GM23338 (cell line): ENCODE data around the gene COBLL1. TPM values are rescaled to one million over a fixed set of nuclear protein-coding genes. Genes with fewer than 3 reads are reported as not detected.

ENCODE experiments used
- ATAC-seq: fragments of 200-7000 bp; cut with Tn5 transposase; 3 replicates; pipeline ENCODE4 v1.9.1; 2020
- DNase-seq: peaks from one replicate; pipeline ENCODE4 v3.0.0-alpha.2; 2015; ENCODE audit warnings: low spot score
- H2AFZ ChIP-seq: fragments of 200-600 bp; sonication (generic); 2 replicates; pipeline ENCODE4 v1.8.0; 2016; ENCODE audit warnings: antibody characterized with exemption, mild to moderate bottlenecking, moderate library complexity
- H3F3A ChIP-seq: fragments of 200-600 bp; sonication (generic); replicated peaks from 2 replicates; pipeline ENCODE4 v1.8.0; 2017; ENCODE audit warnings: antibody characterized with exemption, mixed run types, low read depth
- H3K27ac ChIP-seq: fragments of 200-600 bp; sonication (generic); 2 replicates; pipeline ENCODE4 v1.6.1; 2016; ENCODE audit warnings: low read depth
- H3K27me3 ChIP-seq: fragments of 200-600 bp; sonication (generic); 2 replicates; pipeline ENCODE4 v1.8.0; 2016; ENCODE audit warnings: mild to moderate bottlenecking, mixed run types, moderate library complexity; ENCODE audit not compliant: insufficient read depth
- H3K36me3 ChIP-seq: fragments of 200-600 bp; sonication (generic); 2 replicates; pipeline ENCODE4 v1.8.0; 2016; ENCODE audit warnings: mild to moderate bottlenecking; ENCODE audit not compliant: insufficient read depth
- H3K4me1 ChIP-seq: fragments of 200-600 bp; sonication (generic); 2 replicates; pipeline ENCODE4 v1.8.0; 2016; ENCODE audit warnings: mild to moderate bottlenecking, moderate library complexity; ENCODE audit not compliant: insufficient read depth
- H3K4me2 ChIP-seq: fragments of 200-600 bp; sonication (generic); 2 replicates; pipeline ENCODE4 v1.7.1; 2017; ENCODE audit warnings: mixed run types
- H3K4me3 ChIP-seq: fragments of 200-600 bp; sonication (generic); 2 replicates; pipeline ENCODE4 v1.6.1; 2016; ENCODE audit warnings: mixed run types
- H3K79me2 ChIP-seq: fragments of 200-600 bp; sonication (generic); replicated peaks from 2 replicates; pipeline ENCODE4 v1.8.0; 2017; ENCODE audit warnings: mild to moderate bottlenecking; ENCODE audit not compliant: insufficient read depth
- H3K9me2 ChIP-seq: fragments of 200-600 bp; sonication (generic); 2 replicates; pipeline ENCODE4 v1.8.0; 2017; ENCODE audit not compliant: insufficient read depth
- H4K20me1 ChIP-seq: fragments of 200-600 bp; sonication (generic); replicated peaks from 2 replicates; pipeline ENCODE4 v1.8.0; 2017; ENCODE audit warnings: mild to moderate bottlenecking; ENCODE audit not compliant: insufficient read depth
- H3K27ac Mint-ChIP-seq: 2 replicates; pipeline ENCODE4 v1.8.0; 2020; ENCODE audit warnings: inconsistent platforms, mild to moderate bottlenecking, moderate library complexity, mixed read lengths
- H3K27me3 Mint-ChIP-seq: 3 replicates; pipeline ENCODE4 v1.8.0; 2022; ENCODE audit warnings: low read depth, mild to moderate bottlenecking, moderate library complexity, mixed read lengths, inconsistent platforms; ENCODE audit not compliant: insufficient read depth, poor library complexity
- H3K36me3 Mint-ChIP-seq: 3 replicates; pipeline ENCODE4 v1.8.0; 2021; ENCODE audit warnings: low read depth, mild to moderate bottlenecking, inconsistent platforms, moderate library complexity, mixed read lengths
- H3K4me1 Mint-ChIP-seq: 3 replicates; pipeline ENCODE4 v1.8.0; 2020; ENCODE audit warnings: mild to moderate bottlenecking, inconsistent platforms, mixed read lengths
- H3K4me3 Mint-ChIP-seq: 3 replicates; pipeline ENCODE4 v1.8.0; 2021; ENCODE audit warnings: moderate library complexity, mild to moderate bottlenecking, inconsistent platforms, mixed read lengths
- H3K9me3 Mint-ChIP-seq: 3 replicates; pipeline ENCODE4 v1.8.0; 2020; ENCODE audit warnings: moderate library complexity, mild to moderate bottlenecking, inconsistent platforms, mixed read lengths
- CREB1 ChIP-seq: fragments of 250-450 bp; sonication (Bioruptor Pico); IDR thresholded peaks from 2 replicates; pipeline ENCODE4 v1.5.0; 2020; ENCODE audit warnings: low read depth, mild to moderate bottlenecking, moderate library complexity
- CTCF ChIP-seq, 2 experiments: fragments of 200-600 bp in 1 of 2; sonication (generic) in 1 of 2; conservative IDR thresholded peaks; 2 replicates each; pipeline versions ENCODE4 v1.5.1 to v1.6.1; 2016 to 2017; ENCODE audit warnings: antibody characterized with exemption in 2 of 2, low read depth in 2 of 2, mild to moderate bottlenecking in 2 of 2, moderate library complexity in 1 of 2
- ETS1 ChIP-seq: IDR thresholded peaks from 2 replicates; pipeline ENCODE4 v1.6.1; 2016; ENCODE audit warnings: antibody characterized with exemption
- EZH2phosphoT487 ChIP-seq: fragments of 200-600 bp; sonication (generic); IDR thresholded peaks from one replicate; pipeline ENCODE4 v1.8.1; 2018; ENCODE audit warnings: antibody characterized with exemption; ENCODE audit not compliant: unreplicated experiment
- NANOG ChIP-seq: IDR thresholded peaks from 2 replicates; pipeline ENCODE4 v1.6.1; 2016; ENCODE audit warnings: antibody characterized with exemption, borderline replicate concordance
- REST ChIP-seq: IDR thresholded peaks from one replicate; pipeline ENCODE4 v1.6.1; 2018; ENCODE audit warnings: antibody characterized with exemption; ENCODE audit not compliant: unreplicated experiment
- STAT1 ChIP-seq: IDR thresholded peaks from one replicate; pipeline ENCODE4 v1.6.1; 2016; ENCODE audit warnings: antibody characterized with exemption; ENCODE audit not compliant: unreplicated experiment
- ZNF114 ChIP-seq: fragments of 250-450 bp; sonication (Bioruptor Pico); IDR thresholded peaks from 2 replicates; pipeline ENCODE4 v1.5.0; 2020; ENCODE audit warnings: mild to moderate bottlenecking, moderate library complexity
- ZNF331 ChIP-seq: fragments of 250-450 bp; sonication (Bioruptor Pico); IDR thresholded peaks from 2 replicates; pipeline ENCODE4 v1.5.0; 2020; ENCODE audit warnings: low read depth, mild to moderate bottlenecking, moderate library complexity
- ZNF462 ChIP-seq: fragments of 250-450 bp; sonication (Bioruptor Pico); IDR thresholded peaks from 2 replicates; pipeline ENCODE4 v1.5.0; 2020; ENCODE audit warnings: mild to moderate bottlenecking, moderate library complexity
- polyA plus RNA-seq: library from polyadenylated mRNA; unstranded; fragments of >200 nt; fragmentation: Nextera tagmentation; extraction: Ambion mirVana; gene quantifications from 2 replicates; pipeline ENCODE4 v1.2.1, GENCODE V29; 2016
- total RNA-seq: library from RNA; depleted of rRNA; stranded (reverse); fragments of >200 nt; shearing (Covaris generic); gene quantifications from 2 replicates; pipeline ENCODE4 v1.2.3, GENCODE V29; 2014

The COBLL1 gene
- total and polyA plus RNA-seq, 2 experiments from 2014 or later = 2.9 to 7.4 TPM

- Mint-ChIP-seq H3K4me3 (no peak overlapping the region), H3K4me1 (no peaks in the 10 kb centered on the region; the same call in 1 of the 3 replicates), H3K27ac (no peak overlapping the region), H3K27me3 (no peaks in the 10 kb centered on the region), H3K36me3 (no peaks in the 10 kb centered on the region), H3K9me3 (no peaks in the 10 kb centered on the region)
- Histone ChIP-seq H3F3A (no peaks in the 10 kb centered on the region), H3K27ac (no peak overlapping the region), H3K4me3 (no peak overlapping the region), H3K4me1 (no peaks in the 10 kb centered on the region), H3K9me2 (no peaks in the 10 kb centered on the region), H2AFZ (no peak overlapping the region), H3K79me2 (no peaks in the 10 kb centered on the region), H3K4me2 (no peak overlapping the region), H4K20me1 (no peaks in the 10 kb centered on the region), H3K36me3 (no peaks in the 10 kb centered on the region), H3K27me3 (no peaks in the 10 kb centered on the region)
- ATAC-seq = no peak
- DNase-seq = no peak
- TF ChIP-seq ZNF331 (CRISPR knock-in tag) = no peak
Observed at GRCh38 chr2:164782323-164782722, 59.3 kb downstream of the COBLL1 start.

- no peak overlapping the region for H3K4me3 Mint-ChIP-seq
- ATAC-seq = no peak
- Histone ChIP-seq H3K4me3 (no peak overlapping the region), H3K4me1 (no peaks in the 10 kb centered on the region), H4K20me1 (no peaks in the 10 kb centered on the region), H3K27ac (no peak overlapping the region), H2AFZ (no peak overlapping the region), H3F3A (no peaks in the 10 kb centered on the region), H3K36me3 (no peaks in the 10 kb centered on the region), H3K9me2 (no peaks in the 10 kb centered on the region), H3K79me2 (no peaks in the 10 kb centered on the region), H3K4me2 (no peak overlapping the region), H3K27me3 (no peaks in the 10 kb centered on the region)
- no peaks in the 10 kb centered on the region for H3K9me3 Mint-ChIP-seq
- H3K4me1 Mint-ChIP-seq = no peaks in the 10 kb centered on the region; the same call in 1 of the 3 replicates
- DNase-seq = no peak
- no peaks in the 10 kb centered on the region for H3K36me3 Mint-ChIP-seq
- no peak overlapping the region for H3K27ac Mint-ChIP-seq
- peaks cover under 1% of the 10 kb centered on the region for H3K27me3 Mint-ChIP-seq
- TF ChIP-seq ZNF462 (CRISPR knock-in tag) (no peak), ZNF331 (CRISPR knock-in tag) (no peak), EZH2phosphoT487 (no peak), REST (no peak), ZNF114 (CRISPR knock-in tag) (no peak), NANOG (no peak), CREB1 (CRISPR knock-in tag) (no peak), CTCF (conservative IDR thresholded peaks at IDR 0.05; ENCODE audit: low read depth in 2 of 2) (no peak), ETS1 (no peak), STAT1 (no peak)
Observed at GRCh38 chr2:164781394-164781793, 60.2 kb downstream of the COBLL1 start.
